NCI-H1048 (cell line): ENCODE data around the gene RGS19.
"Not testable (repeated sequence)": the region's sequence is repeated elsewhere in the genome, so short reads cannot be mapped to it uniquely, and the experiment has no call there.

Experiments used
- DNase-seq: peaks from one replicate; lab custom pipeline; 2025; lab: John Stamatoyannopoulos, UW

RGS19 gene

GRCh38 chr20:64095455-64095854 is 16.1 kb upstream of the RGS19 start:
- DNase-seq: no peak

GRCh38 chr20:64093013-64093503 is 13.7 kb upstream of the RGS19 start:
- no peak for DNase-seq

- DNase-seq: no peak
These were observed 13.1 kb upstream of the RGS19 start for GRCh38 chr20:64092258-64093012.

GRCh38 chr20:64091770-64092169 is 12.5 kb upstream of the RGS19 start:
- DNase-seq: no peak

GRCh38 chr20:64091340-64091739 is 12.0 kb upstream of the RGS19 start:
- no peak for DNase-seq

GRCh38 chr20:64090165-64090564 is 10.8 kb upstream of the RGS19 start:
- no peak for DNase-seq

GRCh38 chr20:64088586-64088985 is 9.3 kb upstream of the RGS19 start:
- not testable (repeated sequence) for DNase-seq

- DNase-seq: not testable (repeated sequence)
These were observed 8.0 kb upstream of the RGS19 start for GRCh38 chr20:64087226-64087825.

- no peak for DNase-seq
These were observed 7.5 kb upstream of the RGS19 start for GRCh38 chr20:64086801-64087200.

- DNase-seq: no peak
These were observed 5.4 kb upstream of the RGS19 start for GRCh38 chr20:64084685-64085152.

GRCh38 chr20:64083804-64084684 is 4.7 kb upstream of the RGS19 start, which contains the start of gene LKAAEAR1:
TSS of gene LKAAEAR1 (minus strand) at chr20:64084398. CDS start at chr20:64084219, 179 bp downstream.
- DNase-seq: no peak

- DNase-seq: peak; percentile 48
These were observed 4.1 kb upstream of the RGS19 start for GRCh38 chr20:64083378-64083803.

GRCh38 chr20:64082820-64083377 is 3.6 kb upstream of the RGS19 start:
- no peak for DNase-seq

GRCh38 chr20:64082126-64082731 is 2.9 kb upstream of the RGS19 start:
- DNase-seq: no peak

- no peak for DNase-seq
These were observed 2.3 kb upstream of the RGS19 start for GRCh38 chr20:64081624-64081964.

- DNase-seq: no peak
These were observed 1.7 kb upstream of the RGS19 start for GRCh38 chr20:64080813-64081623.

GRCh38 chr20:64080013-64080812 is 895 bp upstream of the RGS19 start, which contains the start of gene OPRL1:
TSS of gene OPRL1 (plus strand) at chr20:64080082. CDS start at chr20:64092721, 12,639 bp downstream.
- DNase-seq: no peak

- no peak for DNase-seq
These were observed 415 bp downstream of the RGS19 start for GRCh38 chr20:64078934-64079272.

GRCh38 chr20:64077876-64078551 is 1.3 kb downstream of the RGS19 start:
- DNase-seq: no peak
